GM12878 (cell line): Measurements from ENCODE around the gene CCR7. TPM values are rescaled to one million over a fixed set of nuclear protein-coding genes. Genes with fewer than 3 reads are reported as not detected.

ENCODE experiments used
- ATF2 ChIP-seq: IDR thresholded peaks from 2 replicates; pipeline ENCODE4 v1.6.1; 2012; ENCODE audit warnings: low read length, inconsistent platforms
- BCLAF1 ChIP-seq: fragments of 450-650 bp; IDR thresholded peaks from 2 replicates; pipeline ENCODE4 v1.6.1; 2017; ENCODE audit warnings: antibody characterized with exemption, mild to moderate bottlenecking, moderate library complexity
- CUX1 ChIP-seq: IDR thresholded peaks from 2 replicates; pipeline ENCODE4 v1.6.1; 2012; ENCODE audit warnings: improper control_type of control experiment, low read depth, low read length; ENCODE audit not compliant: insufficient replicate concordance
- E2F4 ChIP-seq: IDR thresholded peaks from 2 replicates; pipeline ENCODE4 v1.6.1; 2012; ENCODE audit warnings: low read depth, low read length, improper control_type of control experiment
- EP300 ChIP-seq, 2 experiments: fragments of 150-350 bp in 1 of 2; IDR thresholded peaks; 2 replicates each; pipeline ENCODE4 v1.6.1; 2011 to 2012; ENCODE audit warnings: low read depth in 2 of 2, low read length in 2 of 2, borderline replicate concordance in 1 of 2, improper control_type of control experiment in 1 of 2, inconsistent platforms in 1 of 2; ENCODE audit not compliant: control insufficient read depth in 1 of 2
- HDAC2 ChIP-seq: fragments of 200-600 bp; sonication (generic); IDR thresholded peaks from 2 replicates; pipeline ENCODE4 v1.6.1; 2017
- JUND ChIP-seq: IDR thresholded peaks from 2 replicates; pipeline ENCODE4 v1.6.1; 2012; ENCODE audit warnings: low read depth, mild to moderate bottlenecking, low read length, improper control_type of control experiment, moderate library complexity
- NR2F1 ChIP-seq: fragments of 450-650 bp; conservative IDR thresholded peaks from 2 replicates; pipeline ENCODE4 v1.6.1; 2017; ENCODE audit warnings: mild to moderate bottlenecking
- NRF1 ChIP-seq: conservative IDR thresholded peaks from 2 replicates; pipeline ENCODE4 v1.6.1; 2011; ENCODE audit warnings: mild to moderate bottlenecking, low read depth, low read length, improper control_type of control experiment
- PRDM15 ChIP-seq: fragments of 450-650 bp; formaldehyde crosslinking; IDR thresholded peaks from 2 replicates; pipeline ENCODE4 v1.4.0; 2020; ENCODE audit warnings: mild to moderate bottlenecking, moderate library complexity
- SMC3 ChIP-seq: IDR thresholded peaks from 2 replicates; pipeline ENCODE4 v1.6.1; 2011; ENCODE audit warnings: low read length, improper control_type of control experiment, borderline replicate concordance
- ZNF274 ChIP-seq: IDR thresholded peaks from one replicate; pipeline ENCODE4 v1.8.0; 2011; ENCODE audit not compliant: insufficient read length, insufficient read depth
- polyA plus RNA-seq, 11 experiments: library from polyadenylated mRNA; depleted of rRNA in 4 of 11; unstranded in 6 of 11; stranded (reverse) in 5 of 11; fragments of >200 nt; fragmentation: Nextera tagmentation in 4 of 11; fragmentation: Illumina TruSeq in 1 of 11; extraction: Ambion mirVana in 4 of 11; extraction: Trizol in 1 of 11; gene quantifications; 1 replicate in 1 of 11; 2 replicates in 10 of 11; pipeline versions ENCODE4 v1.2.1 to v1.2.3, GENCODE V29; 2011 to 2016; ENCODE audit warnings: inconsistent platforms in 2 of 11, missing spikeins in 2 of 11, low read depth in 1 of 11
- total RNA-seq, 4 experiments: library from RNA; depleted of rRNA in 3 of 4; stranded (reverse); fragments of >200 nt in 3 of 4; fragmentation: Illumina TruSeq in 1 of 4; extraction: Trizol in 1 of 4; gene quantifications; 2 replicates each; pipeline versions ENCODE4 v1.2.1 to v1.2.3, GENCODE V29; 2013 to 2021

CCR7 gene
- total and polyA plus RNA-seq, 10 of the 15 experiments (the other 5 are each of a cell fraction or from before 2014, with no cell fraction given), result 131 to 1,171 (median 260) TPM

- TF ChIP-seq E2F4, result no peak
- TF ChIP-seq EP300 (IDR thresholded peaks at IDR 0.05; ENCODE audit: borderline replicate concordance in 1 of 2, control insufficient read depth in 1 of 2, low read depth in 2 of 2, low read length in 2 of 2), result peak; percentile 85 to 97
- peak; percentile 40; the same call in 1 of the 2 replicates for TF ChIP-seq PRDM15
- peak; percentile 94 for TF ChIP-seq NR2F1
- TF ChIP-seq JUND, result peak; percentile 68
- TF ChIP-seq HDAC2, result no peak
- TF ChIP-seq SMC3, result peak; percentile 38; the same call in 1 of the 2 replicates
- TF ChIP-seq CUX1, result peak; percentile 100
- TF ChIP-seq ZNF274, result no peak
- TF ChIP-seq ATF2, result peak; percentile 99
- no peak for TF ChIP-seq BCLAF1
- TF ChIP-seq NRF1, result no peak
These were observed 37.5 kb upstream of the CCR7 start (continued) for GRCh38 chr17:40602445-40603443.
